ENCODE results near the gene SCN3A.

- no peak for TF ChIP-seq EZH2 (optimal IDR thresholded peaks at IDR 0.05; ENCODE audit: low read depth, low read length)
- no peak for TF ChIP-seq CTCF (IDR thresholded peaks at IDR 0.05; ENCODE audit: low read length)
Measured at GRCh38 chr2:165237056-165237455, 33.2 kb upstream of the SCN3A start.

All from MM.1S (cell line).